SK-N-SH (cell line): ENCODE measurements around the gene CCDC57.

Source experiments
- CTCF ChIP-seq: fragments of 200-600 bp; sonication (generic); IDR thresholded peaks from 2 replicates; pipeline ENCODE4 v1.6.1; 2017; ENCODE audit warnings: antibody characterized with exemption, mild to moderate bottlenecking, moderate library complexity
- EZH2phosphoT487 ChIP-seq: fragments of 200-600 bp; sonication (generic); IDR thresholded peaks from 2 replicates; pipeline ENCODE4 v1.6.1; 2017; ENCODE audit warnings: low read depth, mixed run types, mild to moderate bottlenecking, antibody characterized with exemption, moderate library complexity, borderline replicate concordance
- MEF2A ChIP-seq: IDR thresholded peaks from 2 replicates; pipeline ENCODE4 v1.4.0; 2012; ENCODE audit warnings: low read depth, borderline replicate concordance
- MXI1 ChIP-seq: IDR thresholded peaks from 2 replicates; pipeline ENCODE4 v1.6.1; 2012; ENCODE audit warnings: mild to moderate bottlenecking, low read depth, low read length, improper control_type of control experiment
- PBX3 ChIP-seq: IDR thresholded peaks from 2 replicates; pipeline ENCODE4; 2012
- POLR2AphosphoS5 ChIP-seq: IDR thresholded peaks from 2 replicates; pipeline ENCODE4 v1.6.1; 2012; ENCODE audit warnings: low read depth, low read length
- REST ChIP-seq: IDR thresholded peaks from 2 replicates; pipeline ENCODE4 v1.6.1; 2012; ENCODE audit warnings: mild to moderate bottlenecking, low read depth, low read length, moderate library complexity
- RFX5 ChIP-seq: IDR thresholded peaks from 2 replicates; pipeline ENCODE4 v1.6.1; 2012; ENCODE audit warnings: mild to moderate bottlenecking, improper control_type of control experiment, low read length
- SMC3 ChIP-seq: IDR thresholded peaks from 2 replicates; pipeline ENCODE4 v1.6.1; 2012; ENCODE audit warnings: low read depth, low read length, improper control_type of control experiment
- TEAD4 ChIP-seq: IDR thresholded peaks from 2 replicates; pipeline ENCODE4 v1.4.0; 2012; ENCODE audit warnings: mild to moderate bottlenecking, borderline replicate concordance; ENCODE audit not compliant: insufficient read depth
- YY1 ChIP-seq: IDR thresholded peaks from 2 replicates; pipeline ENCODE4 v1.4.0; 2012; ENCODE audit warnings: low read depth, mild to moderate bottlenecking

- no peak for TF ChIP-seq REST
- no peak for TF ChIP-seq CTCF
- no peak for TF ChIP-seq POLR2AphosphoS5
- TF ChIP-seq RFX5, result no peak
- no peak for TF ChIP-seq EZH2phosphoT487
- TF ChIP-seq MXI1, result no peak
- no peak for TF ChIP-seq SMC3
- TF ChIP-seq PBX3, result no peak
- no peak for TF ChIP-seq YY1
- TF ChIP-seq MEF2A, result no peak
- no peak for TF ChIP-seq TEAD4
These were observed 100.3 kb downstream of the CCDC57 start for GRCh38 chr17:82112181-82112913.
